ENCODE results near the gene PRR35. TPM values are rescaled to one million over a fixed set of nuclear protein-coding genes. Genes with fewer than 3 reads are reported as not detected.
"Not testable (repeated sequence)": the region's sequence is repeated elsewhere in the genome, so short reads cannot be mapped to it uniquely, and the experiment has no call there.

Gene PRR35
- total and polyA plus RNA-seq, 4 donors: not detected

GRCh38 chr16:595942-596735, 35.9 kb downstream of the PRR35 start:
- Histone ChIP-seq H3K4me1 (ENCODE audit: control insufficient read depth in 5 of 5, insufficient read depth in 5 of 5, low read length in 5 of 5) (peaks cover 0 to 28% (median 16%) of the 10 kb centered on the region in 5 donors), H3K27ac (ENCODE audit: low read depth in 1 of 2, low read length in 1 of 2) (no peak overlapping the region), H3K9me3 (ENCODE audit: control insufficient read depth in 4 of 4, insufficient read depth in 3 of 4, low read length in 3 of 4) (no peaks in the 10 kb centered on the region), H3K9ac (ENCODE audit: insufficient read depth in 1 of 2, low read length in 2 of 2) (no peak overlapping the region), H3K36me3 (ENCODE audit: control insufficient read depth in 4 of 4, insufficient read depth in 4 of 4, low read length in 4 of 4) (peaks cover 0 to 13% (median 5%) of the 10 kb centered on the region in 4 donors), H3K4me3 (no peak overlapping the region), H3K27me3 (ENCODE audit: control insufficient read depth in 3 of 3, insufficient read depth in 3 of 3, low read length in 2 of 3) (no peaks in the 10 kb centered on the region)
- ATAC-seq (ENCODE audit: insufficient read depth, low FRiP score) (no peak), DNase-seq (no peak)
- no peak for TF ChIP-seq CTCF (IDR thresholded peaks at IDR 0.05; ENCODE audit: control extremely low read depth, extremely low read depth)
- 39 to 76% methylated on average over 34 of the region's 34 CpGs for WGBS, 2 donors

DNA sequence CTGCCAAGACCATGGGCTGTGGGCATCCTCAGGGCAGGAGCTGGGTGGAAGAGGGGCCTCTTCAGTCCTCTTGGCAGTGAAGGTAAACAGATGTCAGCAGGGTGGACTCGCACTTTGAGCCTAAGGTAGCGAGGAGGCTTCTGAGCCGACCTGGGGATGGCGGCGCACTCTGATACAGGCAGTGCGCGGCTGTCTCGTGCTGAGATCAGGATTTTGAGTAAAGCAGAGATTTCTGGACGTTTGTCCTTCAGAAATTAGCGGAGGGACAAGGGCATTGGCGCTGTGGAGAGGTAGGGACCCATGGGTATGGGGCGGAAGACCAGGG, 36.5 kb downstream of the PRR35 start:
- TF ChIP-seq CTCF (IDR thresholded peaks at IDR 0.05; ENCODE audit: control extremely low read depth, extremely low read depth): no peak
- H3K27ac ChIP-seq (ENCODE audit: low read depth in 1 of 2, low read length in 1 of 2): no peak overlapping the region
- H3K4me3 ChIP-seq: no peak overlapping the region
- no peak for ATAC-seq (ENCODE audit: insufficient read depth, low FRiP score)
- no peak overlapping the region for H3K9ac ChIP-seq (ENCODE audit: insufficient read depth in 1 of 2, low read length in 2 of 2)
- H3K36me3 ChIP-seq (ENCODE audit: control insufficient read depth in 4 of 4, insufficient read depth in 4 of 4, low read length in 4 of 4): peaks cover 0 to 13% (median 5%) of the 10 kb centered on the region in 4 donors
- H3K27me3 ChIP-seq (ENCODE audit: control insufficient read depth in 3 of 3, insufficient read depth in 3 of 3, low read length in 2 of 3): no peaks in the 10 kb centered on the region
- no peak for DNase-seq
- 90 to 93% methylated on average over 12 of the region's 12 CpGs for WGBS, 2 donors
- H3K9me3 ChIP-seq (ENCODE audit: control insufficient read depth in 4 of 4, insufficient read depth in 3 of 4, low read length in 3 of 4): no peaks in the 10 kb centered on the region
- H3K4me1 ChIP-seq (ENCODE audit: control insufficient read depth in 5 of 5, insufficient read depth in 5 of 5, low read length in 5 of 5): peaks cover 0 to 26% (median 13%) of the 10 kb centered on the region in 5 donors

GRCh38 chr16:597655-598054, 37.5 kb downstream of the PRR35 start:
- H3K9ac ChIP-seq (ENCODE audit: insufficient read depth in 1 of 2, low read length in 2 of 2); H3K27ac ChIP-seq (ENCODE audit: low read depth in 1 of 2, low read length in 1 of 2); ATAC-seq (ENCODE audit: insufficient read depth, low FRiP score); DNase-seq; H3K9me3 ChIP-seq (ENCODE audit: control insufficient read depth in 4 of 4, insufficient read depth in 3 of 4, low read length in 3 of 4); H3K27me3 ChIP-seq (ENCODE audit: control insufficient read depth in 3 of 3, insufficient read depth in 3 of 3, low read length in 2 of 3); H3K4me3 ChIP-seq: not testable (repeated sequence)
- WGBS, 2 donors: 96 to 97% methylated on average over 6 to 7 of the region's 7 CpGs
- peaks cover 0 to 13% (median 5%) of the 10 kb centered on the region in 4 donors for H3K36me3 ChIP-seq (ENCODE audit: control insufficient read depth in 4 of 4, insufficient read depth in 4 of 4, low read length in 4 of 4)
- peaks cover 0 to 17% (median 3%) of the 10 kb centered on the region in 5 donors for H3K4me1 ChIP-seq (ENCODE audit: control insufficient read depth in 5 of 5, insufficient read depth in 5 of 5, low read length in 5 of 5)

- Histone ChIP-seq H3K4me1 (ENCODE audit: control insufficient read depth in 5 of 5, insufficient read depth in 5 of 5, low read length in 5 of 5) (peaks cover 0 to 11% (median 0%) of the 10 kb centered on the region in 5 donors), H3K9me3 (ENCODE audit: control insufficient read depth in 4 of 4, insufficient read depth in 3 of 4, low read length in 3 of 4) (no peaks in the 10 kb centered on the region), H3K4me3 (no peak overlapping the region), H3K27me3 (ENCODE audit: control insufficient read depth in 3 of 3, insufficient read depth in 3 of 3, low read length in 2 of 3) (no peaks in the 10 kb centered on the region), H3K27ac (ENCODE audit: low read depth in 1 of 2, low read length in 1 of 2) (no peak overlapping the region), H3K36me3 (ENCODE audit: control insufficient read depth in 4 of 4, insufficient read depth in 4 of 4, low read length in 4 of 4) (peaks cover 0 to 14% (median 5%) of the 10 kb centered on the region in 4 donors), H3K9ac (ENCODE audit: insufficient read depth in 1 of 2, low read length in 2 of 2) (no peak overlapping the region)
- ATAC-seq (ENCODE audit: insufficient read depth, low FRiP score) (no peak), DNase-seq (no peak)
- 97% methylated on average over 43 of the region's 43 CpGs for WGBS, 2 donors
- no peak for TF ChIP-seq CTCF (IDR thresholded peaks at IDR 0.05; ENCODE audit: control extremely low read depth, extremely low read depth)
These were observed 38.9 kb downstream of the PRR35 start for GRCh38 chr16:598823-599739.

All from lung (tissue), 12 donors.